HepG2 (cell line): ENCODE data around the gene EGLN2. TPM values are rescaled to one million over a fixed set of nuclear protein-coding genes. Genes with fewer than 3 reads are reported as not detected.

ENCODE experiments used
- ATRX ChIP-seq: sonication (generic); formaldehyde crosslinking; IDR thresholded peaks from 2 replicates; pipeline ENCODE4 v1.4.0; 2020; ENCODE audit warnings: missing genetic modification reagents, borderline replicate concordance
- KAT2B ChIP-seq: fragments of 150-350 bp; IDR thresholded peaks from 2 replicates; pipeline ENCODE4 v1.6.1; 2014; ENCODE audit warnings: low read depth, low read length, borderline replicate concordance
- MTF1 ChIP-seq: sonication (generic); formaldehyde crosslinking; IDR thresholded peaks from 2 replicates; pipeline ENCODE4 v1.5.0; 2020; ENCODE audit warnings: missing genetic modification reagents
- RBFOX2 ChIP-seq: fragments of 200-400 bp; formaldehyde crosslinking; IDR thresholded peaks from 2 replicates; pipeline ENCODE4 v1.6.1; 2017; ENCODE audit warnings: low read depth, mild to moderate bottlenecking, low read length
- RELA ChIP-seq: sonication (generic); formaldehyde crosslinking; IDR thresholded peaks from 2 replicates; pipeline ENCODE4 v1.4.0; 2020; ENCODE audit warnings: missing genetic modification reagents
- SRSF4 ChIP-seq: fragments of 200-400 bp; formaldehyde crosslinking; IDR thresholded peaks from one replicate; pipeline ENCODE4 v1.6.1; 2018; ENCODE audit warnings: mild to moderate bottlenecking, low read depth, low read length, moderate library complexity; ENCODE audit not compliant: poor library complexity, severe bottlenecking
- U2AF1 ChIP-seq: fragments of 200-400 bp; formaldehyde crosslinking; optimal IDR thresholded peaks from 2 replicates; pipeline ENCODE3; 2017; ENCODE audit warnings: mild to moderate bottlenecking, low read depth, low read length
- ZMYM2 ChIP-seq: sonication (generic); formaldehyde crosslinking; IDR thresholded peaks from 2 replicates; pipeline ENCODE4 v1.8.0; 2022; ENCODE audit warnings: mild to moderate bottlenecking, missing genetic modification reagents
- ZNF24 ChIP-seq: fragments of 450-650 bp; IDR thresholded peaks from 2 replicates; pipeline ENCODE4 v1.6.1; 2017; ENCODE audit warnings: antibody characterized with exemption, mild to moderate bottlenecking
- ZNF7 ChIP-seq: IDR thresholded peaks from 2 replicates; pipeline ENCODE4 v1.6.1; 2016; ENCODE audit warnings: missing biosample characterization, missing genetic modification reagents
- polyA plus RNA-seq, 8 experiments: library from polyadenylated mRNA; depleted of rRNA in 3 of 8; stranded (reverse) in 7 of 8; unstranded in 1 of 8; fragments of >200 nt; fragmentation: Illumina TruSeq in 4 of 8; extraction: Trizol in 4 of 8; gene quantifications; 2 replicates each; pipeline versions ENCODE4 v1.2.1 to v1.2.3, GENCODE V29; 2011 to 2016; ENCODE audit warnings: low read depth in 4 of 8, missing spikeins in 1 of 8, mixed read lengths in 1 of 8; ENCODE audit not compliant: insufficient read depth in 1 of 8
- total RNA-seq, 5 experiments: library from RNA; depleted of rRNA; stranded (reverse); fragments of >200 nt; fragmentation: Illumina TruSeq; extraction: Trizol; gene quantifications; 2 replicates each; pipeline ENCODE4 v1.2.3, GENCODE V29; 2016; ENCODE audit warnings: low read depth in 1 of 5
- TF ChIP-seq, protein P1 (sequence below): fragments of 450-650 bp; IDR thresholded peaks from 2 replicates; pipeline ENCODE4 v1.6.1; 2017
- TF ChIP-seq, protein P2 (sequence below): IDR thresholded peaks from 2 replicates; pipeline ENCODE4 v1.6.1; 2016; ENCODE audit warnings: missing biosample characterization, missing genetic modification reagents, low read depth
- TF ChIP-seq, protein P3 (sequence below): sonication (generic); formaldehyde crosslinking; IDR thresholded peaks from 2 replicates; pipeline ENCODE4 v1.4.0; 2020; ENCODE audit warnings: missing genetic modification reagents
- TF ChIP-seq, protein P4 (sequence below): sonication (generic); formaldehyde crosslinking; IDR thresholded peaks from 2 replicates; pipeline ENCODE4 v1.5.0; 2020; ENCODE audit warnings: mild to moderate bottlenecking, missing genetic modification reagents, borderline replicate concordance
- TF ChIP-seq, protein P5 (sequence below): IDR thresholded peaks from 2 replicates; pipeline ENCODE4 v1.6.1; 2016; ENCODE audit warnings: low read depth, missing genetic modification reagents, missing compliant biosample characterization

EGLN2 gene
- total and polyA plus RNA-seq, 2 of the 13 experiments (the other 11 are each of a cell fraction or from before 2014, with no cell fraction given) = 16.5 to 40.8 TPM

DNA sequence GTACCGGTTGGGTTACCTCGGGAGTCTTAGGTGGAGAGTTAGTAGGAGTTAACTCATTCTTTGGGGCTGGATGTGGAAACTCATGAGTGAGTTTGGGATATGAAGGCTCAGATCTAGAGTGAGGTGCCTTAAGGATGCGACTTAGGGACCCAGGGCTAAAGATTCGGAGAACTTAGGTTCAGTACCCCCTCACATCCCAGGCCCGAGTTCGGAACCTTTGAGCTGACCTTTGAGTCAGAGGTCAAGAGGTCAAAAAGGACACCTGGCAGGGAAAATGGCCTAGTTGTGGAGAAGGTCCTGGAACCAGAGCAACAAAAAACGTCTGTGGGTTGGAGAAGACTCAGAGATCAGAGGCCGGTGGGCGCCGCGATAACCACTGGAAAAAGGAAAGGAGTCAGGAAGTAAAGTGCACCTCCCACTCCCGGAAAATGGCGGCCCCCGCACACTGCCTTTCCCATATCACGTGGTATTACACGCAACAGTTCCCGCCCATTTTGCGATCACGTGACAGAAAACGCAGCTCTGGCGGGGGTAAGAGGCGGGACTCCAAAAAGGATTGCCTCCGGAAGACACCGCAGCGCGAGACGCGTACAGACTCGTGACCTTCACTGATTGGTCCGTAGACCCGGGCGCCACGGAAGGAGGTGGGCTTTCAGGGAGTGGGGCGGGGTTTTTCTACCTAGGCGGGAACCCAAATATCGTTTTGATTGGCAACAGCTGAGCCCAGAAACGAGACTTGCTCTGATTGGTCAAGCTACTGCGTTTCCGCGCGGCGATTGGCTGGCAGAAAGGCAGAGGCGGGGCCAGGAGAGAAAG is 48.7 kb upstream of the EGLN2 start, which contains the start of gene ACTMAP (continued):
- no peak for TF ChIP-seq U2AF1
- TF ChIP-seq, protein P1, sequence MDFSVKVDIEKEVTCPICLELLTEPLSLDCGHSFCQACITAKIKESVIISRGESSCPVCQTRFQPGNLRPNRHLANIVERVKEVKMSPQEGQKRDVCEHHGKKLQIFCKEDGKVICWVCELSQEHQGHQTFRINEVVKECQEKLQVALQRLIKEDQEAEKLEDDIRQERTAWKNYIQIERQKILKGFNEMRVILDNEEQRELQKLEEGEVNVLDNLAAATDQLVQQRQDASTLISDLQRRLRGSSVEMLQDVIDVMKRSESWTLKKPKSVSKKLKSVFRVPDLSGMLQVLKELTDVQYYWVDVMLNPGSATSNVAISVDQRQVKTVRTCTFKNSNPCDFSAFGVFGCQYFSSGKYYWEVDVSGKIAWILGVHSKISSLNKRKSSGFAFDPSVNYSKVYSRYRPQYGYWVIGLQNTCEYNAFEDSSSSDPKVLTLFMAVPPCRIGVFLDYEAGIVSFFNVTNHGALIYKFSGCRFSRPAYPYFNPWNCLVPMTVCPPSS = no peak
- TF ChIP-seq, protein P2, sequence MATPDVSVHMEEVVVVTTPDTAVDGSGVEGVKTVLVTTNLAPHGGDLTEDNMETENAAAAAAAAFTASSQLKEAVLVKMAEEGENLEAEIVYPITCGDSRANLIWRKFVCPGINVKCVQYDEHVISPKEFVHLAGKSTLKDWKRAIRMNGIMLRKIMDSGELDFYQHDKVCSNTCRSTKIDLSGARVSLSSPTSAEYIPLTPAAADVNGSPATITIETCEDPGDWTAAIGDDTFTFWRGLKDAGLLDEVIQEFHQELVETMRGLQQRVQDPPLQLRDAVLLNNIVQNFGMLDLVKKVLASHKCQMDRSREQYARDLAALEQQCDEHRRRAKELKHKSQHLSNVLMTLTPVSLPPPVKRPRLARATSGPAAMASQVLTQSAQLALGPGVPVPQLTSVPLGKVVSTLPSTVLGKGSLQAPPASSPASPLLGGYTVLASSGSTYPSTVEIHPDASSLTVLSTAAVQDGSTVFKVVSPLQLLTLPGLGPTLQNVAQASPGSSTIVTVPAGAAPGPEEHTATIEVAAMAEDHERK (CRISPR knock-in tag) = peak; percentile 52; the same call in 1 of the 2 replicates
- TF ChIP-seq KAT2B = no peak
- no peak for TF ChIP-seq ZNF7 (CRISPR knock-in tag)
- no peak for TF ChIP-seq ZNF24
- TF ChIP-seq, protein P3, sequence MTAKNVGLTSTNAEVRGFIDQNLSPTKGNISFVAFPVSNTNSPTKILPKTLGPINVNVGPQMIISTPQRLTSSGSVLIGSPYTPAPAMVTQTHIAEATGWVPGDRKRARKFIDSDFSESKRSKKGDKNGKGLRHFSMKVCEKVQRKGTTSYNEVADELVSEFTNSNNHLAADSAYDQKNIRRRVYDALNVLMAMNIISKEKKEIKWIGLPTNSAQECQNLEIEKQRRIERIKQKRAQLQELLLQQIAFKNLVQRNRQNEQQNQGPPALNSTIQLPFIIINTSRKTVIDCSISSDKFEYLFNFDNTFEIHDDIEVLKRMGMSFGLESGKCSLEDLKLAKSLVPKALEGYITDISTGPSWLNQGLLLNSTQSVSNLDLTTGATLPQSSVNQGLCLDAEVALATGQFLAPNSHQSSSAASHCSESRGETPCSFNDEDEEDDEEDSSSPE = peak; percentile 96
- no peak for TF ChIP-seq SRSF4
- TF ChIP-seq MTF1 (CRISPR knock-in tag) = no peak
- TF ChIP-seq, protein P4, sequence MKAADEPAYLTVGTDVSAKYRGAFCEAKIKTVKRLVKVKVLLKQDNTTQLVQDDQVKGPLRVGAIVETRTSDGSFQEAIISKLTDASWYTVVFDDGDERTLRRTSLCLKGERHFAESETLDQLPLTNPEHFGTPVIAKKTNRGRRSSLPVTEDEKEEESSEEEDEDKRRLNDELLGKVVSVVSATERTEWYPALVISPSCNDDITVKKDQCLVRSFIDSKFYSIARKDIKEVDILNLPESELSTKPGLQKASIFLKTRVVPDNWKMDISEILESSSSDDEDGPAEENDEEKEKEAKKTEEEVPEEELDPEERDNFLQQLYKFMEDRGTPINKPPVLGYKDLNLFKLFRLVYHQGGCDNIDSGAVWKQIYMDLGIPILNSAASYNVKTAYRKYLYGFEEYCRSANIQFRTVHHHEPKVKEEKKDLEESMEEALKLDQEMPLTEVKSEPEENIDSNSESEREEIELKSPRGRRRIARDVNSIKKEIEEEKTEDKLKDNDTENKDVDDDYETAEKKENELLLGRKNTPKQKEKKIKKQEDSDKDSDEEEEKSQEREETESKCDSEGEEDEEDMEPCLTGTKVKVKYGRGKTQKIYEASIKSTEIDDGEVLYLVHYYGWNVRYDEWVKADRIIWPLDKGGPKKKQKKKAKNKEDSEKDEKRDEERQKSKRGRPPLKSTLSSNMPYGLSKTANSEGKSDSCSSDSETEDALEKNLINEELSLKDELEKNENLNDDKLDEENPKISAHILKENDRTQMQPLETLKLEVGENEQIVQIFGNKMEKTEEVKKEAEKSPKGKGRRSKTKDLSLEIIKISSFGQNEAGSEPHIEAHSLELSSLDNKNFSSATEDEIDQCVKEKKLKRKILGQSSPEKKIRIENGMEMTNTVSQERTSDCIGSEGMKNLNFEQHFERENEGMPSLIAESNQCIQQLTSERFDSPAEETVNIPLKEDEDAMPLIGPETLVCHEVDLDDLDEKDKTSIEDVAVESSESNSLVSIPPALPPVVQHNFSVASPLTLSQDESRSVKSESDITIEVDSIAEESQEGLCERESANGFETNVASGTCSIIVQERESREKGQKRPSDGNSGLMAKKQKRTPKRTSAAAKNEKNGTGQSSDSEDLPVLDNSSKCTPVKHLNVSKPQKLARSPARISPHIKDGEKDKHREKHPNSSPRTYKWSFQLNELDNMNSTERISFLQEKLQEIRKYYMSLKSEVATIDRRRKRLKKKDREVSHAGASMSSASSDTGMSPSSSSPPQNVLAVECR (CRISPR knock-in tag) = no peak; the same call in 1 of the 2 replicates
- no peak for TF ChIP-seq ATRX (CRISPR knock-in tag)
- no peak; the same call in 1 of the 2 replicates for TF ChIP-seq RBFOX2
- no peak for TF ChIP-seq RELA (CRISPR knock-in tag)
- TF ChIP-seq, protein P5, sequence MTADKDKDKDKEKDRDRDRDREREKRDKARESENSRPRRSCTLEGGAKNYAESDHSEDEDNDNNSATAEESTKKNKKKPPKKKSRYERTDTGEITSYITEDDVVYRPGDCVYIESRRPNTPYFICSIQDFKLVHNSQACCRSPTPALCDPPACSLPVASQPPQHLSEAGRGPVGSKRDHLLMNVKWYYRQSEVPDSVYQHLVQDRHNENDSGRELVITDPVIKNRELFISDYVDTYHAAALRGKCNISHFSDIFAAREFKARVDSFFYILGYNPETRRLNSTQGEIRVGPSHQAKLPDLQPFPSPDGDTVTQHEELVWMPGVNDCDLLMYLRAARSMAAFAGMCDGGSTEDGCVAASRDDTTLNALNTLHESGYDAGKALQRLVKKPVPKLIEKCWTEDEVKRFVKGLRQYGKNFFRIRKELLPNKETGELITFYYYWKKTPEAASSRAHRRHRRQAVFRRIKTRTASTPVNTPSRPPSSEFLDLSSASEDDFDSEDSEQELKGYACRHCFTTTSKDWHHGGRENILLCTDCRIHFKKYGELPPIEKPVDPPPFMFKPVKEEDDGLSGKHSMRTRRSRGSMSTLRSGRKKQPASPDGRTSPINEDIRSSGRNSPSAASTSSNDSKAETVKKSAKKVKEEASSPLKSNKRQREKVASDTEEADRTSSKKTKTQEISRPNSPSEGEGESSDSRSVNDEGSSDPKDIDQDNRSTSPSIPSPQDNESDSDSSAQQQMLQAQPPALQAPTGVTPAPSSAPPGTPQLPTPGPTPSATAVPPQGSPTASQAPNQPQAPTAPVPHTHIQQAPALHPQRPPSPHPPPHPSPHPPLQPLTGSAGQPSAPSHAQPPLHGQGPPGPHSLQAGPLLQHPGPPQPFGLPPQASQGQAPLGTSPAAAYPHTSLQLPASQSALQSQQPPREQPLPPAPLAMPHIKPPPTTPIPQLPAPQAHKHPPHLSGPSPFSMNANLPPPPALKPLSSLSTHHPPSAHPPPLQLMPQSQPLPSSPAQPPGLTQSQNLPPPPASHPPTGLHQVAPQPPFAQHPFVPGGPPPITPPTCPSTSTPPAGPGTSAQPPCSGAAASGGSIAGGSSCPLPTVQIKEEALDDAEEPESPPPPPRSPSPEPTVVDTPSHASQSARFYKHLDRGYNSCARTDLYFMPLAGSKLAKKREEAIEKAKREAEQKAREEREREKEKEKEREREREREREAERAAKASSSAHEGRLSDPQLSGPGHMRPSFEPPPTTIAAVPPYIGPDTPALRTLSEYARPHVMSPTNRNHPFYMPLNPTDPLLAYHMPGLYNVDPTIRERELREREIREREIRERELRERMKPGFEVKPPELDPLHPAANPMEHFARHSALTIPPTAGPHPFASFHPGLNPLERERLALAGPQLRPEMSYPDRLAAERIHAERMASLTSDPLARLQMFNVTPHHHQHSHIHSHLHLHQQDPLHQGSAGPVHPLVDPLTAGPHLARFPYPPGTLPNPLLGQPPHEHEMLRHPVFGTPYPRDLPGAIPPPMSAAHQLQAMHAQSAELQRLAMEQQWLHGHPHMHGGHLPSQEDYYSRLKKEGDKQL = no peak
- no peak; the same call in 1 of the 2 replicates for TF ChIP-seq ZMYM2 (CRISPR knock-in tag)
